Activated T-helper 1 cell treated with anti-CD3 and anti-CD28 coated beads, Interleukin-2, amount 50 U/mL, for 16 hours (primary cell): ENCODE measurements around the gene ONECUT1.

Experiments
- DNase-seq, 2 donors: peaks; one replicate each; pipeline ENCODE4 v3.0.0-alpha.2; 2020; ENCODE audit warnings: low read depth in 1 of 2, low spot score in 1 of 2

ONECUT1 gene

GRCh38 chr15:52734329-52734728 lies 55.8 kb downstream of the ONECUT1 start:
- DNase-seq: no peak

GRCh38 chr15:52733696-52734255 lies 56.4 kb downstream of the ONECUT1 start:
- no peak for DNase-seq

GRCh38 chr15:52733088-52733487 lies 57.0 kb downstream of the ONECUT1 start:
- no peak for DNase-seq

GRCh38 chr15:52732551-52732950 lies 57.6 kb downstream of the ONECUT1 start:
- DNase-seq: no peak

- DNase-seq: no peak
These were observed 58.2 kb downstream of the ONECUT1 start for GRCh38 chr15:52731732-52732470.

GRCh38 chr15:52731004-52731403 lies 59.1 kb downstream of the ONECUT1 start:
- DNase-seq: no peak

- DNase-seq: no peak
These were observed 59.5 kb downstream of the ONECUT1 start for GRCh38 chr15:52730594-52730993.

GRCh38 chr15:52730173-52730572 lies 60.0 kb downstream of the ONECUT1 start:
- DNase-seq: no peak

- DNase-seq: no peak
These were observed 61.2 kb downstream of the ONECUT1 start for GRCh38 chr15:52728899-52729298.

GRCh38 chr15:52727815-52728214 lies 62.3 kb downstream of the ONECUT1 start:
- DNase-seq: no peak

- DNase-seq: no peak
These were observed 63.9 kb downstream of the ONECUT1 start for GRCh38 chr15:52726195-52726594.

- DNase-seq: no peak
These were observed 71.6 kb downstream of the ONECUT1 start for GRCh38 chr15:52718551-52718950.

GRCh38 chr15:52717924-52718323 lies 72.2 kb downstream of the ONECUT1 start:
- DNase-seq: no peak

- no peak for DNase-seq
These were observed 72.7 kb downstream of the ONECUT1 start for GRCh38 chr15:52717481-52717880.

GRCh38 chr15:52716536-52716935 lies 73.6 kb downstream of the ONECUT1 start:
- no peak for DNase-seq

GRCh38 chr15:52715411-52715810 lies 74.7 kb downstream of the ONECUT1 start:
- no peak for DNase-seq

- no peak for DNase-seq
These were observed 75.2 kb downstream of the ONECUT1 start for GRCh38 chr15:52714968-52715367.

- DNase-seq: no peak
These were observed 79.3 kb downstream of the ONECUT1 start for GRCh38 chr15:52710708-52711389.

- no peak for DNase-seq
These were observed 80.0 kb downstream of the ONECUT1 start for GRCh38 chr15:52710050-52710707.

GRCh38 chr15:52709187-52709981 lies 80.8 kb downstream of the ONECUT1 start:
- no peak for DNase-seq
